Astrocyte (in vitro differentiated cells and primary cell): ENCODE results near the gene LRMDA.

Experiments
- CTCF ChIP-seq: IDR thresholded peaks from 2 replicates; pipeline ENCODE4 v1.5.1; 2011; ENCODE audit warnings: low read depth, mild to moderate bottlenecking, inconsistent platforms, low read length, moderate library complexity; ENCODE audit not compliant: insufficient read depth
- EZH2 ChIP-seq: IDR thresholded peaks from 2 replicates; pipeline ENCODE4 v1.6.1; 2012; ENCODE audit warnings: mild to moderate bottlenecking, low read length, inconsistent platforms; ENCODE audit not compliant: insufficient read depth

GRCh38 chr10:76299501-76299900, 868.1 kb downstream of the LRMDA start:
- TF ChIP-seq CTCF = no peak
- no peak for TF ChIP-seq EZH2
